ENCODE results near the gene GIMAP4.
"Not testable (repeated sequence)": the region's sequence is repeated elsewhere in the genome, so short reads cannot be mapped to it uniquely, and the experiment has no call there.

The GIMAP4 gene

DNA sequence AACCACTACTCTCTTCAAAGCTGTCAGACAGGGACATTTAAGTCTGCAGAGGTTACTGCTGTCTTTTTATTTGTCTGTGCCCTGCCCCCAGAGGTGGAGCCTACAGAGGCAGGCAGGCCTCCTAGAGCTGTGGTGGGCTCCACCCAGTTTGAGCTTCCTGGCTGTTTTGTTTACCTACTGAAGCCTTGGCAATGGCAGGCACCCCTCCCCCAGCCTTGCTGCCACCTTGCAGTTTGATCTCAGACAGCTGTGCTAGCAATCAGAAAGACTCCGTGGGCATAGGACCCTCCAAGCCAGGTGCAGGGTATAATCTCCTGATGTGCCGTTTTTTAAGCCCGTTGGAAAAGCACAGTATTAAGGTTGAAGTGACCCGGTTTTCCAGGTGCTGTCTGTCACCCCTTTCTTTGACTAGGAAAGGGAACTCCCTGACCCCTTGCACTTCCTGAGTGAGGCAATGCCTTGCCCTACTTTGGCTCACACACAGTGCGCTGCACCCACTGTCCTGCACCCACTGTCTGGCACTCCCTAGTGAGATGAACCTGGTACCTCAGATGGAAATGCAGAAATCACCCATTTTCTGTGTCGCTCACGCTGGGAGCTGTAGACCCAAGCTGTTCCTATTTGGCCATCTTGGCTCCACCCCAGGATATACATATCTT lies 12.9 kb downstream of the GIMAP4 start:
- FAIRE-seq; DNase-seq (ENCODE audit: extremely low spot score, insufficient read length, low read depth): not testable (repeated sequence)

DNA sequence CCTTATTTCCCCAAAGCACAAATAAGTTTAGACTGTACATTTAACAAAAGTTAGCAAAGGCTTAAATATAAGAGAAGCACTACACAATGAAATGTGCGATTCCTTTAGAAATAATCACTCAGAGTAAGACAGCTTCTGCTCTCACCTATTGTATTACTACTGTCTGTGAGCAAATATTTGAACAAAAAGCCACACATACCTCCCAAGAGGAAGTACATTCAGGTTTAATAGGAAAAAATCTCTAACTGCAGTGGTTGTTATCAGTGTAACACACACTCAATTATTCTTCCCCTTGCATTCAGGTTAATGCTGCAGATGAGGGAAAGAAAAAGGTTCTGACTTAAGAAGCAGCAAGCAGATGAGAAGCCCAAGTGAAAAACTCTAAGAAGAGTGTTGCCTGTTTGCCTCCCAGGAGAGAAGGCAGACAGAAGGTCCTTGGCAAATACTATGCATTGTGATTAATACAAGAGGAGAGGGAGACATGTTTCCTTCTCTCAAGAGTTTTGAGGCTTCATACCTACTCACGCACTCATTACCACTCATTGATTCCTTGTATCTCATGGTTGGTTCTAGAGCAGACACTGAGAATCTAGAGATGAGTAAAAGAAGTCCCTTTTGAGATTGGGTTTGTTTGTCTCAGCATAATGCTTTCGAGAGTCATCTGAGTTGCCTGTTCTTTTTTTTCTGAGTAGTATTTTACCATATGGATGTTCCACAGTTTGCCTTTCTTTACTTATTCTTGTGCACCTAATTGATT lies 13.6 kb downstream of the GIMAP4 start:
- DNase-seq (ENCODE audit: extremely low spot score, insufficient read length, low read depth) = no peak
- FAIRE-seq = no peak

DNA sequence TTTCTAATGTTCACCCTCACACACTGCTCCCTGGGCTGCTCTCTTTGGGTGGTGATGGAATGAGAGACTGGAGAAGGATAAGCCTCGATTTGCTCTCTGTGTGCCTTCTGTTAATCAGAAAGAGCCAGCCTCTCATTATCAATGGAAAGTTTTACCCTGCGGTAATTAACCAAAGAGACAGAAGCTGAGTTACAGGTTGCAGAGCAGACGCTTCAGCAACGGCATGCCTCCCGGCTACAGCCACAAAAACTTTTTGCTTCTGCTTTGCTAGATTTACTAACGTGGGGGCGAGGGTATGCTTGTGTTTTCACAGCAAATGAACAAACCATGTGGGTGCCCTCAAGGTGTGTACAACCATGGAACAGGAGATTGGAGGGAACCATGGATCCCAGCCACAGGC lies 18.0 kb downstream of the GIMAP4 start:
- DNase-seq (ENCODE audit: extremely low spot score, insufficient read length, low read depth) (no peak), FAIRE-seq (no peak)

DNA sequence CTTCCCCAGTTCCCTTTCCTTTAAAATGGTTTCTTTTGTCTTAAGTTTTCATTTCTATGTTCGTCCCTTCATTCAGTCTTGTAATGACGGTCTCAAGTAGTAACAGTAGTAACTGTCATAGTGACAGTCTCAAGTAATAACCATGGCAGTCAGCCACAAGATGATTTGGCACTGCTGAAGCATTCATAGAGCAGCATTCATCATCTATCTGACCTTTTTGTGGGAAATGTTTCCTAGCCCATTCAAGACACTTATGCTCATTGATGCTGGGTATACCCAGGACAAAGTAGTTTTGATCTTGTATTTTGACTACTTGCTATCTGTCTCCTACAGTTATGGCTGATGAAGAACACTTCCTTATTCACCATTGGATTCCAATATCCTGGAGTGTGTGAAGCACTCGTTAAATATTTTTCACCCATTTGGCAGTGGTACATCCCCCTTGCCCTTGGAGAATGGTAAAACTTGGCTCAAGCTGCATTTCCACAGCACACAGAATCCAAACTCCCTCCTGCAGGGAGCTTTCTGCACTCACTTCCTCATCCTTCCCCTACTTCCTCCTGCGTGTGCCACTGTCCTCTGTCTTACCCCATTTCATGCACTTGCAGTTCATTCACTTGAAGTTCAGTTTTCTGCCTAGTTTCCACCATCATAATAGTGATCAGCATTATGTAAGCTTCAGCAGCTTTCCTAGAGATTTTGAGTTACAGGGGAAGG lies 19.0 kb downstream of the GIMAP4 start:
- DNase-seq (ENCODE audit: extremely low spot score, insufficient read length, low read depth) (no peak), FAIRE-seq (no peak)

DNA sequence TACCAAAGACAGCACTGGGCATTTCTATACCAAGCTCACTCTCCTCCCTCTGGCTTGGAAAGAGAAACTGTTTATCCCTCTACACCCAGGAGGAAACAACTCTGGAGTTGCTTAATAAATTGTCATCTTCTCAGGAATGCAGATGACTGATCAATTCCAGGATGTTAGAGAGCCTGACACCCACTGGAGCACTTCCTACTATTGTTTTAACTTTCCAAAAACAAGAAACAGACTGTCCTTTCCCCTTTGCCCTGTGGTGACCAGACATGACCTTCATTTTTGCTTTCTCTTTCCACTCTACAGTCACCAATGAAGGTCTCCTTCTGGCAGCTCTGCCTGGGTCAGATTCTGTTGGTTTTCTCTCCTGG lies 19.6 kb downstream of the GIMAP4 start:
- DNase-seq (ENCODE audit: extremely low spot score, insufficient read length, low read depth) (no peak), FAIRE-seq (peak; percentile 47)

DNA sequence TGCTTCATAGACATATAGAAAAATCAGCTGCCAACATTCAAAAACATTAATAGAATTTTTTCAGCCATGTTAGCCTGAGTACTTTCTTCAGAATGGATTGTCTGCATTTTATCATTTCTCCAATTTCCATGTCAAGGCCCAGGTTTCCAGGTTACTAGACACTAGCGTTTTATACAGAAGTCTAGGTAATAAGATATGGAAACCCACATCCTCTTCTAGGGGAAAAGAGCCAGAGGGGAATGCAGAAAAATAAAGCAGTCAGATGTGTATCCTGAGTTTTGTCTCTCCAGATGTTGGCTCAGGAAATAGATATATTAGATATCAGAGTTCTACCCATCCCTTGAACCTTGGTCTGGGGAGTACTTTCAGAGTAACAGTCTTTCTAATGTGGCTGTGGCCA lies 20.4 kb downstream of the GIMAP4 start:
- no peak for FAIRE-seq
- DNase-seq (ENCODE audit: extremely low spot score, insufficient read length, low read depth) = no peak

DNA sequence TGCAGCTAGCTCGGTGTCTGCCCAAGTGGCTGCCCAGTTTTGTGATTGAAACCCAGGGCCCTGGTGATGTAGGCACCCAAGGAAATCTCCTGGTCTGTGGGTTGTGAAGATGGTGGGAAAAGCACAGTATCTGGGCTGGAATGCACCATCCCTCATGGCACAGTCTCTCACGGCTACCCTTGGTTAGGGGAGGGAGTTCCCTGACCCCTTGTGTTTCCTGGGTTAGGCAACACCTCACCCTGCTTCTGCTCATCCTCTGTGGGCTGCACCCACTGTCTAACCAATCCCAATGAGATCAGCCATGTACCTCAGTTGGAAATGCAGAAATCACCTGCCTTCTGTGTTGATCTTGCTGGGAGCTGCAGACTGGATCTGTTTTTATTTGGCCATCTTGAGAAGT lies 27.6 kb downstream of the GIMAP4 start:
- no peak for DNase-seq (ENCODE audit: extremely low spot score, insufficient read length, low read depth)
- FAIRE-seq = no peak

DNA sequence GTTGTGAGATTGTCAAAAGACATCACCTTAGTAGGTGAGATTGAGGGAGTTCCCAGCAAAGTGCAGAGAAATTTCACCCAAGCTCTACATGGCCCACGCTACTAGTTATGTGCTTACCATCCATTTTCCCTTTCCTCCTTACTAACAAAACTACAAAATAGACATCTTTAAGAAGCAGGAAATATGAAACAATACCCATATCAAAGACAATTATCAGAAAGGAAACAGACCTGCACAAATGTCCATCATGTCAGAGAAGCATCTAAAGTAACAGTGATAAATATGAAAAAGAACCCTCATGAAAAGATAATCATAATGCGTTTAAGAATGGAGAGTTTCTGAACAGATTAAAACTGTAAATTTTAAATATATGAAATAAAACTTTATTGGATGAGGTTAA lies 28.2 kb downstream of the GIMAP4 start:
- no peak for FAIRE-seq

DNA sequence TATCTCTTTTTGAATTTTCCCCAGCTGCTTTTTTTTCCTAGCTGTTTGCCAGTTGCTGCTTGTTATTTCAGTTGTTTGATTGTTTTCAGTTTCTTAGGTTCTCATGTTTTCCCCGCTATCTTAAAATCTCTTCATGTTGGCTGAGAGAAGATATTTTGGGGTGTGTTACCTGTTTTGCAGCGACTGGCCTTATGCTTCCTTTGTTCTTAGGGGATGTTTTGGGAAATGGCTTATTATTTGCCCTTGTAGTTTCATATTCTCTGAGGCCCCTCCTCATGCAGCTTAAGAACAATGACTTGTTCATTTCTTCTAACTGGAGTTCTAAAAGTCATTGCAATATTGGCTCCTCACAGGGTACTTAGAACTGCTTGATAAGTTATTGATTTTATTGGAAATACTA lies 36.4 kb downstream of the GIMAP4 start:
- DNase-seq (ENCODE audit: extremely low spot score, insufficient read length, low read depth); FAIRE-seq: not testable (repeated sequence)

More for the DNA sequence above, 28.2 kb downstream of the GIMAP4 start:
- DNase-seq (ENCODE audit: extremely low spot score, insufficient read length, low read depth) = no peak

DNA sequence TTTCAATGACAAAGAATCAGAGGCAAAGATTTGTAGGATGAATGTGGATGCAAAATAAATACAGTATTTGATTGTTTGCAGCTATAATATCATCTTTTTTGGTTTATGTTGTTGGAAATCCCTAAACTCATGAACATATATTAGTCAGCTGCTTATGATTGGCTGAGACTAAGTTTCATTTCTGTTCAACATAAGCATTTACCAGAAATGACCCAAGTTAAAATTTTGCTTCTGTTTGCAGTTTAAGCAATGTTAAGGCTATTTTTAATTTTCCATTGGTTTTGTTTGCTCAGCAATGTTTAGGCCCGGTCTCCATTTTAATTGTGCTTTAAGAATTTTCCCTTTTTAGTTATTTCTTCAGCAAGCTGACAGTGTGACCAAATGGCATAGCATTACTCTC lies 43.0 kb downstream of the GIMAP4 start:
- no peak for FAIRE-seq

DNA sequence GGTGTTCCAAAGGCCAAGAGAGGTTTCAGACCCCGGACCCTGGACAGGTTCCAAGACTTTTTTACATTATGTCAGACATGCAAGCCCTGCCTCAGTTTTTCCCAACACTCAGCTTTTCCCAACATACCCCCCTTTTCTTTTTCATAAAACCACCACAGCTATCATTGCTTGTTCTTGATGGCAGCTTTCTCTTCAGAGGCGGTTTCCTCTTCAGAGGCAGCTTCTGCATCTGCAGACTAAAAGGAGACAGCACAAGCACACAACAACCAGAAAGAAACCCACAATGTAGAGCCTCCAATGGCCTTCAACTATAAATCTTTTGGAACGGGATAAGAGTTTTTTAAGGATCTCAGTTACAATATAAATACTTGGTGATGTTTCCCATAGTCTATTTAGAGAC lies 45.7 kb downstream of the GIMAP4 start:
- FAIRE-seq = no peak

More for the DNA sequence above, 43.0 kb downstream of the GIMAP4 start:
- no peak for DNase-seq (ENCODE audit: extremely low spot score, insufficient read length, low read depth)

DNA sequence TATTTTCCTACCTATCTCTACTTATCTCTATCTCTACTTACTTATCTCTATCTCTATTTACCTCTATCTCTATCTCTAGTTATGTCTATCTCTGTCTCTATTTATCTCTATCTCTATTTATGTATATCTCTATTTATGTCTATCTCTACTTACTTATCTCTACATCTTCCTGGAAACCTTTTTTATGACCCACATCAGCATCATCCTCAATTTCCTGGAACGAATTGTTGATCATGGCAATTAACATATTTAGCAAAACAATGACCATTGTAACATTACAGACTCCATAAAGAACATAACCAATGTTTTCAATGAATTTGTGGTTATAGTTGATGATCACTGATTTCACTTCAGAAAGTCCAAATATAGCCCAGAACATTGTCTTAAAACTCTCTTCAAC lies 46.7 kb downstream of the GIMAP4 start:
- no peak for DNase-seq (ENCODE audit: extremely low spot score, insufficient read length, low read depth)
- FAIRE-seq = no peak

More for the DNA sequence above, 45.7 kb downstream of the GIMAP4 start:
- no peak for DNase-seq (ENCODE audit: extremely low spot score, insufficient read length, low read depth)

DNA sequence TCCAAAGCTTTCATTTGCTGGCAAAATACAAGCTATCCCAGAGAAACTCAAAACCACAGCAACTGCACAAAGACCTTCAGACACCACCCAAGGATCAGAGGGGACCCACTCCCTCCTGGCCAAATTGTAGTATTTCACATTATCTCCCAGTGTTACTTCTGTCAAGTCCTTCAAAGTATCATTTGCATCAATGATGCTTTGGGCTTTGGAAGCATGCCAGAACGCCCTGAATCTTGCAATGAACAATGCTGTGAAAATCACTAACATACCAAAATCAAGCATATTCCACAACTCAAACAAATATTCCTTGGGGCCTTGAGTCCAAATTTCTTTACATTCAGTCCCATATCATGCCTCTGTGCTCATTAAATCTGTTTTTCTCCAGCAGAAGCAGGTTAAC lies 47.2 kb downstream of the GIMAP4 start:
- FAIRE-seq = not testable (repeated sequence)

DNA sequence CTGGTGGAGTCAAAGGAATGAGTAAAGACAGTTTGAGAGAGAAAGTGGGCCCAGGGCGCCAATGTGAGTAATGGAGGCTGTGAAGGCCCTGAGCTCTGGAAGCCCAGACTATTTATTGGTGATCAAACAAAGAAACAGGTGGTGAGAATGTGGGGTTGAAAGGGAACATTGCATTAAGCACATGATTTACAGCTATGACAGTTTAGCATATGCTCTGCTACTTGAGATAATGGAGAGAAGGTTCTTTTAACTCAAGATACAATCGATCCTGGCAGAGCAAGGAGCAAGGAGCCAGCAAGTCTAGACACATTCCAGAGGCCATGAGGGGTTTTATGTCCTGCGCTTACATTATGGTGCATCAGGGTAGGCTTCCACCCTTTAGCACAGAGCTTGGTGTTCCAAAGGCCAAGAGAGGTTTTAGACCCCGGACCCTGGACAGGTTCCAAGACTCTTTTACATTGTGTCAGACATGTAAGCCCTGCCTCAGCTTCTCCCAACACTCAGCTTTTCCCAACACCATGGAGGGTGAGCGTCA lies 48.1 kb downstream of the GIMAP4 start:
- not testable (repeated sequence) for DNase-seq (ENCODE audit: extremely low spot score, insufficient read length, low read depth); FAIRE-seq

More for the DNA sequence above, 47.2 kb downstream of the GIMAP4 start:
- not testable (repeated sequence) for DNase-seq (ENCODE audit: extremely low spot score, insufficient read length, low read depth)

DNA sequence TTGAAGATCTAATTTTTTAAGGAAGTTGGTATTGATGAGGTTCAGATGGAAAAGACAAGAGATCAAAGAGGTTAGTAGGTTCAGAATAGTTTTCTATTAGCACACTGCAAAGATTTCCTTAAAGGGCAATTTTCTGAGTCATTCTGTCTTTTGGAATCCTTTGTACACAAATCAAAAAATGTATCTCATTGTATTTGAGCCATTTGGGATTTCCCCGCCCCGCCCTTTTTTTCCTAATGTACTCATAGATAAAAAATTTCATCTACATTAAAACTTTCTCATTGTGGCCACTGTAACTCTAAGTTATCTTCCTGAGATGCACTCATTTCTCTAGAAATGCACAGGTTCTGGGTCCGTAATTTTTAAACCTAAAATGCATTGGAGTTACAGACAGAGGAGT lies 52.9 kb downstream of the GIMAP4 start:
- FAIRE-seq (no peak), DNase-seq (ENCODE audit: extremely low spot score, insufficient read length, low read depth) (no peak)

DNA sequence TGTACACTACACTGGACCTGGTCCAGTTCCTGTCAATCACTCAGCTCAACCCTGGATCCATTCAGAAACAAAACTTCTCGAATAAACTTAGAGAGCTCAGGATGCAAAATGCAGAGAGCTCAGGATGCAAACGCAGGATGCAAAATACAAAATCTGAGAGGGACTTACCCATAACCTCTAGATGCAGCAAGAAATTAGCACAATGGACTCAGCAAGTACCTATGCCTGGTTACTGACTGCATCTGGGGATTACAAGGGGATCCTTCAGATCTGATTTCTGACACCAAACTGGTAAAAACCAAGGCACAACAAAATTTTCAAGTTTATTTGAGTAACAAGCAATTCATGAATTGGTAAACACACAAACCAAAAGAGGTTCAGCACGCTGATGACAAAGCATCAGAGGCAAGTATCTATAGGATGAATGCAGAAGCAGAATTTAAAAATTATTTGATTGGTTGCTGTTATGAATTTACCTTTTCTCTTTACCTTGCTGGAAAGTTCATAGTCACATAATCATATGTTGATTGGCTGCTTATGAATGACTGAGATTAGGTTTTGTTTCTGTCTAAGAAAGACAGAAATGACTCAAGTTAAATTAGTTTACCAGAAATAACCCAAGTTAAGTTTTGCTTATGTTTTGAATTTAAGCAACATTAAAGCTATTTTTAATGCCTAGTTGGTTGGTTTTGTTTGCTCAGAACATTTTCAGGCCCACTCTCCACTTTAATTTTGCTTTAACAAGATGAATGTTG lies 53.6 kb downstream of the GIMAP4 start:
- FAIRE-seq (peak; percentile 73), DNase-seq (ENCODE audit: extremely low spot score, insufficient read length, low read depth) (no peak)

DNA sequence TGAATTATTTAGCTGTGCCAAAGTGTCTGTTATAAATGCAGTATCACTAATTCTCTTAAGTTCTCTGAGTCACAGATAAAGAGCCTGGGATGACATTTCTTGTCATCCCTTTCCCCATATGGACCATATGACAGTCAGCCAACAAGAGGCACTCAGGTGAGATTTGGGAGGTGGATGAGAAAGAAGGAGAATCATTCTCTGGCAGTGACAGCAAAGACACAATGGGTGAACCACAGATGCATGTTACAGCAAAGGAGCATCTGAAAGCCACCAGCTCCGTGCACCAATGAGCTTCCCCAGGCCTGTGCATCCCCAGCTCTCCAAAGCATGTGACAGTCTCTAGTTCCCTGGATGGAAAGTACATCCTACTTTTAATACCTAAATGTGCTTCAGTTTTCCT lies 54.2 kb downstream of the GIMAP4 start:
- DNase-seq (ENCODE audit: extremely low spot score, insufficient read length, low read depth) (no peak), FAIRE-seq (peak; percentile 57)

Data from GM18507 (cell line).